Astrocyte (in vitro differentiated cells and primary cell): ENCODE data around the gene ZNF502.

Experiments used
- CTCF ChIP-seq: IDR thresholded peaks from 2 replicates; pipeline ENCODE4 v1.5.1; 2011; ENCODE audit warnings: low read depth, mild to moderate bottlenecking, inconsistent platforms, low read length, moderate library complexity; ENCODE audit not compliant: insufficient read depth
- EZH2 ChIP-seq: IDR thresholded peaks from 2 replicates; pipeline ENCODE4 v1.6.1; 2012; ENCODE audit warnings: mild to moderate bottlenecking, low read length, inconsistent platforms; ENCODE audit not compliant: insufficient read depth

- TF ChIP-seq CTCF (no peak), EZH2 (no peak)
These were observed 47.3 kb upstream of the ZNF502 start for GRCh38 chr3:44665173-44665572.
